NOMO-1 treated with dmso at 0.1 percent for 144 hours (cell line): ENCODE data around the gene WARS2.
"Not testable (repeated sequence)": the region's sequence is repeated elsewhere in the genome, so short reads cannot be mapped to it uniquely, and the experiment has no call there.

Experiments used
- DNase-seq: peaks from one replicate; lab custom pipeline; 2025; ENCODE audit not compliant: unreplicated experiment; lab: John Stamatoyannopoulos, UW

WARS2 gene

DNA sequence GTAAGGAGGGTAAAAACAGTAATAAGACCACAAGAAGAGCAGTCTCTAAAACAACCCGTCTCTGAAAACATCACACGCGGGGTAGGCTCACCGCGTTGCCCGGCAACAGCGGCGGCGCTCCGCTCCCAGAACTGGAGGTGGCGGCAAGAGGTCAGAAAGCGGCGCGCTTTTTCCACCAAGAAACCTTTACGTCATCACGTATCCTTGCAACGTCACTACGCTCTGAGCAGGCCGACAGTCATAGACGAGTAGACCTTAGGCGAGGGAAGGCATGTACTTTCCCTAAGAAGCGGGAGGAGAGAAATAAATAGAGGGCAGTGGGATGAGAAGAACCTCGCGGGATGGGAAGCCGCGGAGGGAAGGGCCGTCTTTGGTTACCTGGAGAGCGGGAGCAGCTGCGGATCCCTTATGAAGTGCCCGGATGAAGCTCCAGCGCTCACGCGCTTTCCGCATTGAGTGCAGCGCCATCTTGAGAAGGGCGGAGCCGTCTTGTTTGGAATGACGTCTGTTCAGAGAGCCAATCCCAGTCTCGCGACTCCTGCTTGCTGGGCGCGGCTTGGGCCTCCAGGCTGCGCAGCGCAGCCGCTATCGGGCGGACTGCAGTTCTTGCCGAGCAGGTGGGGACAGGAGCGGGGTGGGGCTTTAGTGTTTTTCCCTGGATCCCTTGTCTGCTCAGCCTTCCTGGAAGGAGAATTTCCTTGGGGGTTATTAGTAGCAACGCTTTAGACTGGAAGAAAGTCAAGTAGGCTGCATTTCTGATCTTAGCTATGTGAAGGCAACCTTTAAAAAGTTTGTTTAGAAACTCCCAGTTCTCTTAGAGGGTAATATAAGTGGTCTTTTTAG lies at the start of gene WARS2:
TSS of gene WARS2 (minus strand) at position 477 of the 843 bp plus-strand sequence. CDS start at position 468, 9 bp downstream.
- peak; percentile 96 for DNase-seq

DNA sequence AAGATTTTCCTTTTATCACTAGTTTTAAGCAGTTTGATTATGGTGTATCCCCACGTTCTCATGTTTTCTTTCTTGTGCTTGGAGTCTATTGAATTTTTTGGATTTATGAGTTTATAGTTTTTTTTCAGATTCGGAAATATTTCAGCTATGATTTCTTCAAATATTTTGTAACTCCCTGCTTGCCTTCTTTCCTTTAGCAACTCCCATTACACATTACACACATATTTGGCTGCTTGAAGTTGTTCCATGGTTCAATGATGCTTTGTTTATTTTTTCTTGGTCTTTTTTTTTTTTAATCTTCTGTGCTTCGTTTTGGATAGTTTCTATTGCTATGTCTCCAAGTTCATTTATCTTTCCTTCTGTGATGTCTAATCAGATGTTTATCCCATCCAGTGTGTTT lies 48.5 kb upstream of the WARS2 start:
- no peak for DNase-seq

DNA sequence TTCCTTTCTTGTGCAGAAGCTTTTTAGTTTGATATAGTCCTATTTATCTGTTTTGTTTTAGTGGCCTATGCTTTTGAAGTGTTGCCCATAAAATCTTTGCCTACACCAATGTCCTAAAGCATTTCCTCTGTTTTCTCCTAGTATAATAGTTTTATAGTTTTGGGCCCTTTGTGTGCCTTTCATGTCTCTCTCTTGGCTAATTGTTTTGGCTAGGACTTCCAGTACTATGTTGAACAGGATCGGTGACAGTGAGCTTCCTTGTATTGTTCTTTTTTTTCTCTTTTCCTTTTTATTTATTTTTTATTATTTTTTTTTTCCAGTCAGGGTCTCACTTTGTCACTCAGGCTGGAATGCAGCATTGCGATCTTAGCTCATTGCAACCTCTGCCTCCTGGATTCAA lies 47.0 kb upstream of the WARS2 start:
- no peak for DNase-seq

DNA sequence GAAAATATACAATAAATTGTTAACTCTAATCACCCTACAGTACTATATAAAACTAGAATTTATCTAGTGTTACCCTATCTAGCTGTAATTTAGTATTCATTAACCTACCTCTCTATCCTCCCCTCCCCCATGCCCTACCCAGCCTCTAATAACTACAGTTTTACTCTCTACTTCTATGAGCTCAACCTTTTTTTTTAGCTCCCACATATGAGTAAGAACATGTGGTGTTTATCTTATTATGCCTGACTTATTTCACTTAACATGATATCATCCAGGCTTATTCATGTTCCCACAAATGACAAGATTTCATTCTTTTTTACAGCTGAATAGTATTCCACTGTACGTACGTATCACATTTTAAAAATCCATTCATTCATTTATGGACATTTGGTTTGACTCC lies 46.0 kb upstream of the WARS2 start:
- no peak for DNase-seq

DNA sequence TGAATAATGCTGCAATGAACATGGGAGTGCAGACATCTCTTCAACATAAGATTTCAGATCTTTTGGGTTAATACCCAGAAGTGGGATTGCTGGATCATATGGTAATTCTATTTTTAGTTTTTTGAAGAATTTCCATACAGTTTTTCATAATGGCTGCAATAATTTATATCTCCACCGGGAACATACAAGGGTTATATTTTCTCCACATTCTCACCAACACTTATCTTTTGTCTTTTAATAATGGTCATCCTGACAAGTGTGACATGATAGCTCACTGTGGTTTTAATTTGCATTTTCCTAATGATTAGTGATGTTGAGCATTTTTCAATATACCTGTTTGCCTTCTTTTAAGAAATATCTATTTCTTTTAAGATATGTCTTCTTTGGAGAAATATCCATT lies 44.5 kb upstream of the WARS2 start:
- no peak for DNase-seq

DNA sequence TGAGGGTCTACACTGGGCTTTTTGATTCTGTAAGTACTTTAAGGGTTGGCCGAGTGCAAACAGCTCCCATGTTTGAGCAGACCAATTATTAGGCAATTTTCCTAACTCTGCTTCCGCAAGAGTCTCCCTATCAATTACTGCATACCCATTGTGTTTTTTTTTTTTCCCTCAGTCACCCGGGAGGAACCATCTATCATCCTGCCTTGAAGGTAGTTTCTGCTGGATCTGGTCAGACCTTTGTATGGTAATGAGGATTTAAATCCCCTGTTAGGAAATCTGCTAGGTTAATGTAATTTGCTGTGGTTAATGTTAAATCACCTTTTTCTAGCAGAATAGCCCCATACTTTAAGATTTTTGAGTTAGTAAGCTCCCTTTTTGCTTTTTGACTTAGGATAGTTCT lies 40.8 kb upstream of the WARS2 start:
- no peak for DNase-seq

DNA sequence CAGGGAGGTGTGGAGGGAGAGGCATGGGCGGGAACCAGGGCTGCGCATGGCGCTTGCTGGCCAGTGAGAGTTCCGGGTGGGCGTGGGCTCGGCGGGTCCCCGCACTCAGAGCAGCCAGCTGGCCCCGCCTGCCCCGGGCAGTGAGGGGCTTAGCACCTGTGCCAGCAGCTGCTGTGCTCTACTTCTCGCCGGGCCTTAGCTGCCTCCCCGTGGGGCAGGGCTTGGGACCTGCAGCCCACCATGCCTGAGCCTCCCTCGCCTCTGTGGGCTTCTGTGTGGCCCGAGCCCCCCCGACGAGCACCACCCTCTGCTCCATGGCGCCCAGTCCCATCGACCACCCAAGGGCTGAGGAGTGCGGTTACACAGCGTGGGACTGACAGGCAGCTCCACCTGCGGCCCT lies 38.6 kb upstream of the WARS2 start:
- no peak for DNase-seq

DNA sequence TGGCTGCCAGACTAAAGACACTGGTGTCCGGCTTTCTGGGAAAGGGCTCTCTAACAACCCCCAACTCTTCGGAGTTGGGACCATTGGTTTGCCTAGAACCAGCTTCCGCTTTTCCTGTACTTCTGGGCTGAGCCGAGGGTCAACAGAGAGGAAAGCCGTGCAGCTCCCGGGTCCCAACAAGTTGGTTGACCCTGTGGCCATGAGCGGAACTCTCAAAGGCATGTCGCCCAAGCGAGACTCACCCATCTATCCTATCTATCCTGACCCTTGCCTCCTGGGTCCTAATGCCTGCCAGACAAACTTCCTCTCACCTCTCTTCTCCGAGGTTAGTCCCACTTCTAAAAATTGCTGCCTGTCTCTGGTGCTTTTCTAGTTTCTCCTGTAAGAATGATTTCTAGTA lies 32.5 kb upstream of the WARS2 start:
- DNase-seq: not testable (repeated sequence)

DNA sequence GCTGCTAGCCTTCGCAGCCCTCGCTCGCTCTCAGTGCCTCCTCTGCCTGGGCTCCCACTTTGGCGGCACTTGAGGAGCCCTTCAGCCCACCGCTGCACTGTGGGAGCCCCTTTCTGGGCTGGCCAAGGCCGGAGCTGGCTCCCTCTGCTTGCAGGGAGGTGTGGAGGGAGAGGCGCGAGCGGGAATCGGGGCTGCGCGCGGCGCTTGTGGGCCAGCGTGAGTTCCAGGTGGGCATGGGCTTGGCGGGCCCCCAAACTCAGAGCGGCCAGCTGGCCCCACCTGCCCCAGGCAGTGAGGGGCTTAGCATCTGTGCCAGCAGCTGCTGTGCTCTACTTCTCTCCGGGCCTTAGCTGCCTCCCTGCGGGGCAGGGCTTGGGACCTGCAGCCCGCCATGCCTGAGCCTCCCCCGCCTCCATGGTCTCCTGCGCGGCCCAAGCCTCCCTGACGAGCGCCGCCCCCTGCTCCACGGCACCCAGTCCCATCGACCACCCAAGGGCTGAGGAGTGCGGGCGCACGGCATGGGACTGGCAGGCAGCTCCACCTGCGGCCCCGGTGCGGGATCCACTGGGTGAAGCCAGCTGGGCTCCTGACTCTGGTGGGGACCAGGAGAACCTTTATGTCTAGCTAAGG lies 31.0 kb upstream of the WARS2 start:
- not testable (repeated sequence) for DNase-seq

DNA sequence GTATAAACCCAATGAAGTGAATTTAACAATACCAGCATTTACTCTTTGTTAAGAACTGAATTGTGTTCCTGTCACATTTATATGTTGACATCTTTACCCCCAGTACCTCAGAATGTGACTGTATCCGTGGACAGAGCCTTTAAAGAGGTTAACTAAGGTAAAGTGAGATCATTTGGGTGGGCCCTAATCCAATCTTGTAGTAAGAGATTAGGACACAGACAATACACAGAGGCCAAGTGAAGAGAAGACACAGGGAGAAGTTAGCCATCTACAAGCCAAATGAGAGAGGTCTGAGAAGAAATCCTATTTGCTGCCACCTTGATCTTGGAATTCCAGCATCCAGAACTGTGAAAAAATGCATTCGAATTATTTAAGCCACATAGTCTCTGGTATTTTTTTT lies 22.9 kb upstream of the WARS2 start:
- no peak for DNase-seq

DNA sequence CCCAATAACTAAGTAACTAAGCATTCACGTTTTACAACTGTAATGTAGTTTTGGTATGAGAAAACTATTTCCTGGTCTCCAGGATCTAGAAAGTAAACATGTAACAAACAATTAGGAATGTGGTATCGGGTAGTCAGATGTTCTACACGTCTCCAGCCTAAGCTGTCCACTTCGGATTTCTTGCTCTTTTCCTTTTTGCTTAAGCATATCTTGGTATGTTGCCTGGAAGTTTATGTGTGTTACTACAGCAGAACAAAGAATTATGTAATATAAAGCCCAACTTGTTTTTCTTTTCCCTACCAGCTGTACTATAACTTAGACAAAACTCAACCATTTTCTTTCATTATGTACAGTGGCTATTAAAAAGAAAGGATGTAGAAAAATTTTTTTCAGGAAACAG lies 20.4 kb upstream of the WARS2 start:
- no peak for DNase-seq

DNA sequence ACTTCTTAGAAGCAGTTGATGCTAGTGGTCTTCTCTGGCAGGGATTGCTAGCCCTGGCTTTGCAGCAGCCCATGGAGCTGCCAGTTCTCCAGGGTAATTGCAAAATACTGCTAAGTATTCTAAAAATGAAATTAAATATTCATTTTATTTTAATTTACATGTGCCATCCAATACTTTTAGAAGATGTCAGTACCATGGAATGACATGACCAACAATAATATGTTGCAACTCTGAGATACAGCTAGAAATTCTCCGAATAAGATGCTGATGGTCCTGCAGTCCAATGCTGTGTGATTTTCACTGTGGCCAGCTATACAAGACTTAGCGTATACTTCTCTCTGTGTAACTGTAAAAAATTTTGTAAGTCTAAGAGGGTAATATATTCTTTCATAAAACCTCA lies 20.0 kb upstream of the WARS2 start:
- no peak for DNase-seq

DNA sequence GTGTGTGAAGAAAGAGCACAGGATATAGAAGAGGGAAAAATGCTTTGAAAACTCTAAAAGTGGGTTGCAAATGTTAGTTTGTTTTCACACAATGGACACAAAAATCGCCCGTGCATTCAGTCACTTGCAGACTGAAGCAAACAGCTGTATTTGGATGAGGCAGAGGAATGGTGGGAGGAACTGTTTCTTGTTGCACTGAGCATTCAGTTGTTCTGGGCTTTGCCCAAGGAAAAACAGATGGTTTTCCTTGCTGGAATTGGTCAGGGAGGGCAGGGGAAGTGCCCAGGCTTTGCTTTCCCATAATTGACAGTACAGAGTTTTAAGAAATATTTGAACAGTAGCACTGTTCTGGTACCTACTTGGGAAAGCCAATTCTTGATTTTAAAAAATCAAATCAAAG lies 19.5 kb upstream of the WARS2 start:
- DNase-seq: no peak

DNA sequence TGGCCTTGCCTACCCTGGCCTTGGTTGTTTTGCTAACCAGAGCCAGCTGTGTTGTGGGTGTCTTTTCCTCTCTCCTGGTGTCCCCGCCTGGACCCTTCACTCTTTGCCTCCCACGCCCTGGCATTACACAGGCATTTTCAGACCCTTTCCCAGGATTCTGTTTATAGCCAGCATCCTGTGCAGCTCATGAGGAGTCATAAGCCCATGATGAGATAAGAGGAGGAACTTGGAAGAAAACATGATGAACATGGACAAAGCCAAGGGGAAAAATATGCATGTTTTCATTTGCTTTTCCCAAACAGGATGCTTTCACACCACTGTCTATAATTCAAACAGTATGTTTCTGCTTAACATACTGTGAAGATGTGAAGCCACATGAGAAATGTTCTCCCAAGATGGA lies 18.7 kb upstream of the WARS2 start:
- no peak for DNase-seq

DNA sequence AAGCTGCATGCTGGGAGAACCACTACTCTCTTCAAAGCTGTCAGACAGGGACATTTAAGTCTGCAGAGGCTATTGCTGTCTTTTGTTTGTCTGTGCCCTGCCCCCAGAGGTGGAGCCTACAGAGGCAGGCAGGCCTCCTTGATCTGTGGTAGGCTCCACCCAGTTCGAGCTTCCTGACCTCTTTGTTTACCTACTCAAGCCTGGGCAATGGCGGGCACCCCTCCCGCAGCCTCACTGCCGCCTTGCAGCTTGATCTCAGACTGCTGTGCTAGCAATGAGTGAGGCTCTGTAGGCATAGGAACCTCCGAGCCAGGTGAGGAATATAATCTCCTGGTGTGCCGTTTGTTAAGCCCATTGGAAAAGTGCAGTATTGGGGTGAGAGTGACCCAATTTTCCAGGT lies 16.3 kb upstream of the WARS2 start:
- DNase-seq: not testable (repeated sequence)

DNA sequence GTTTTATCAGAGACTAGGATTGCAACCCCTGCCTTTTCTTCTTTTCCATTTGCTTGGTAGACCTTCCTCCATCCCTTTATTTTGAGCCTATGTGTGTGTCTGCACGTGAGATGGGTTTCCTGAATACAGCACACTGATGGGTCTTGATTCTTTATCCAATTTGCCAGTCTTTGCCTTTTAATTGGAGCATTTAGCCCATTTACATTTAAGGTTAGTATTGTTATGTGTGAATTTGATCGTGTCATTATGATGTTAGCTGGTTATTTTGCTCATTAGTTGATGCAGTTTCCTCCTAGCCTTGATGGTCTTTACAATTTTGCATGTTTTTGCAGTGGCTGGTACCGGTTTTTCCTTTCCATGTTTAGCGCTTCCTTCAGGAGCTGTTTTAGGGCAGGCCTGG lies 14.6 kb upstream of the WARS2 start:
- DNase-seq: not testable (repeated sequence)

DNA sequence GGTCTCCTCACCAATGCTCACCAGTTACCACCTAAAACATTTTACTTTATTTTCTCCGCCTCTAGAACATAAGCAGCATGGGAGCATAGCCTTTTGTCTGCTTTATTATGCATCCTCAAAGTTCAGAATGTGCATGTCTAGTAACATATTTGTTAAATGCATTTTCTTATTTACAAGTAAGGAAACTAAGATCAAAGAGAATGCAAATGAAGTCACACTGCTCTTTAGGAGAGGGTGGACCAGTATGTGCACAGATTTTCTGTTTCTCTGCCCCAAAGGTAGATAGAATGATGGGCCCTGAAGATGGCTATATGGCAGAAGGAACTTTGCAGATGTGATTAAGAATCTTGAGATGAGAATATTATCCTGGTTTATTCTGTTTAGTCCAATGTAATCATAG lies 9.7 kb upstream of the WARS2 start:
- no peak for DNase-seq

DNA sequence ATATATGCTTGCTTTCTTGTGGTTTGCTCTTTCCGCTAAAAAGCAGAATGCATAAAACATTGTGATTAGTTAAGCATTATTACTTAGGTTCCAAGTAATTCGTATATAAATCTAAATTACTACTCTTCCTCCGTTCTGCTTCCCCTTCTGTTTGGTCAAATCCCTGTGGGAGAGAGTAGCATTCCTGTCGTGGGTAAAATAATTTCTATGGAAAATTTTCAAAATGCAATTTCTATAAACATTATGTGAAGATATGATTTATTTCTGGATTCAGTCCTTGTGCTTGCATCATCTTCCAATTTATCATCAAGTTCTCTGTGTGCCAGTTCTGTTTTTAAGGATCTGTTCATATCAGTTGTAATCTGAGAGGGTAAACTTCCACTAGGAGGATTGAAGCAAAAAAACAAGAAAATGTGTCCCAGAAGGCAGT lies 7.2 kb upstream of the WARS2 start:
- no peak for DNase-seq

DNA sequence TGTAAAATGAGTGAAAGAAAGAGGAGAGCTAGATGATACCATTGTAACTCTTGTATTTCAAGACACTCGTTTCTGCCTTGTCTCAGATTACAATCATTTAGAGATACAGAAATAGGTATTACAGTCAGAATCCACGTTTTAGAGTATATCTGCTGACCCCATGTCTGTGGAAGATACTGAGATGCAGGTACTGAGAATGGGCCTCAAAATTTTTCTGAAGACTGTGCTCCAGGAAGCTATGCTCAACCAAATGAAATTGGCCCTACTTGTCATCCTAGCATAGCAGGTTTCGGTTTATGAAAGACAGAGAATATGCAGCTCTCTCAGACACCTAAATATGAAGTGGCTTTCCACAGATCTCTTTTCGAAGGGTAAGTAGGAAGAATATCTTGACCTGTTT lies 6.0 kb upstream of the WARS2 start:
- no peak for DNase-seq

DNA sequence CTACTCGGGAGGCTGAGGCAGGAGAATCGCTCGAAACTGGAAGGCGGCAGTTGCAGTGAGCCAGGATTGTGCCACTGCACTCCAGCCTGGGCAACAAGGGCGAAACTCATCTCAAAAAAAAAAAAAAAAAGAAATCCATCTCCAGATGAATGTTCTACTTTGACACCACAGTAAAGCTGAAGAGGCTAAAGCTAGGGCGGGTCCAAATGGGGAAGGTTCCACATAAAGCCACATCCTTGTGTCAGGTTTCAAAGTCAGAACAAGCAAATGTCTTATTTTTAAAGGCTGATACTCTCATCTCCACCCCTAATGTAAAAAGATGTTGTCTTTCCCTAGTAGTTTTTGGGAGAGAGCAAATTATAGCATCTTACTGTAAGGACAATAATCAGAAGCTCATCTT lies 4.4 kb upstream of the WARS2 start:
- no peak for DNase-seq

DNA sequence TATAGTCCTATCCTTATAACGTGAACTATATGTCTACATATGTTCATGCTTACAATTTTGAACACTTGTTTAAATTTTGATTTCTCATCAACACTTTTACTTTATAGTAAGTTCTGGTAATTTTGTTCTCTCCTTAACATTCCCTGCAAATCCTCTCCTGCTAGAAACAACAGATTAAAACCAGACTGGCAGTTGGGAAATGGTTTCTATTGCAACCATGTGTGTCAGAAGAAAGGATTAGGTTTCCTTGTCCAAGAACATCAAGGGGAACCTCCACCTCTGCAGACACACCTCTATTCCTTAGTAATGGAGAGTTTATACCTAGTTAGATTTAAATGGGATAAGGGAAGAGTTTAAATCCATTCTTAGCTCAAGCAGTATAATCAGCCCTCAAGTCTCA lies 3.3 kb upstream of the WARS2 start:
- no peak for DNase-seq

DNA sequence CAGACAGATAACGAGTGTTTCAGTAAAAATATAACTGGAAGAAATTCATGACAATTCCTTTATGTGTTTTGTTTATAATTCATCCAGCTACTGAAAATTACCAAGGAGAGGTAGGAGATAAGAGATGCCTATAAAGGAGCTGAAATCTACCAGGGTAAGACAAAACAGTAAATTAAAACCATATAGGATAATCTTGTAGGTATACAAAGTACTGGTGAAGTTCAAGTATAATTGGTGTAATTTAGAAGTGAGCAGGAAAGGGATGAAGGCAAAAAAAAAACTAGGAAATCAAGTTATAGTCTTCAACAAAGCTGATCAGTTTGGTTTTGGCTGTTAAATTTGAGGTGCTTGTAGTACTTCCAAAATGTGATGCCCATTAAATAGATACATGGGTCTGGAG lies 1.2 kb upstream of the WARS2 start:
- DNase-seq: no peak

DNA sequence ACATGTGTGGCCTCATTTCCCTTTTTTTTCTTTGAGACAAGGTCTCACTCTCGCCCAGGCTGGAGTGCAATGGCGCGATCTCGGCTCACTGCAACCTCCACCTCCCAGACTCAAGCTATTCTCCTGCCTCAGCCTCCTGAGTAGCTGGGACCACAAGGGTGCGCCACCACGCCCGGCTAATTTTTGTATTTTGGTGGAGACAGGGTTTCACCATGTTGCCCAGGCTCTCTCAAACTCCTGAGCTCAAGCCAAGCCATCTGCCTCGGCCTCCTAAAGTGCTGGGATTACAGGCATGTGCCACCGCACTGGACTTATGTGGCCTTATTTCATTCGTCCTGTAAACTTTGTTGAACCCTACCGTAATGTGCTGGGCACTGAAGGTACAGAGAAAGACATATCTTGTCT lies 569 bp upstream of the WARS2 start:
- no peak for DNase-seq
